Measurements from ENCODE around the gene GABRB1. TPM values are rescaled to one million over a fixed set of nuclear protein-coding genes. Genes with fewer than 3 reads are reported as not detected.

The GABRB1 gene
- total RNA-seq, 4 donors from 2014 or later = 0.13 TPM; not detected in 3

GRCh38 chr4:47060561-47060960, 29.2 kb downstream of the GABRB1 start:
- intact Hi-C loops (cut with DNase I) = no loop called here
- H3K4me3 ChIP-seq = no peak overlapping the region
- TF ChIP-seq EP300 (IDR thresholded peaks at IDR 0.05) = no peak
- no peak for TF ChIP-seq POLR2AphosphoS5 (IDR thresholded peaks at IDR 0.05)
- no peak for TF ChIP-seq CTCF (IDR thresholded peaks at IDR 0.05)
- no peak for TF ChIP-seq POLR2A (IDR thresholded peaks at IDR 0.05; ENCODE audit: low read depth)
- no peak for DNase-seq (ENCODE audit: extremely low spot score)
- 56% methylated on average over 4 of the region's 4 CpGs for WGBS
- peaks cover 0 to 5% (median 0%) of the 10 kb centered on the region in 4 donors for H3K4me1 ChIP-seq
- H3K9me3 ChIP-seq = no peaks in the 10 kb centered on the region
- H3K27me3 ChIP-seq = no peaks in the 10 kb centered on the region
- no peak overlapping the region for H3K27ac ChIP-seq (replicated peaks in 1 of 4)
- no peaks in the 10 kb centered on the region for H3K36me3 ChIP-seq

- no peaks in the 10 kb centered on the region for H3K27me3 ChIP-seq
- H3K4me1 ChIP-seq = peaks cover 0 to 5% (median 0%) of the 10 kb centered on the region in 4 donors
- intact Hi-C loops (cut with DNase I) = no loop called here
- no peak for DNase-seq (ENCODE audit: extremely low spot score)
- H3K27ac ChIP-seq (replicated peaks in 1 of 4) = no peak overlapping the region
- H3K36me3 ChIP-seq = no peaks in the 10 kb centered on the region
- H3K9me3 ChIP-seq = no peaks in the 10 kb centered on the region
- H3K4me3 ChIP-seq = no peak overlapping the region
- 54% methylated on average over 3 of the region's 3 CpGs for WGBS
- TF ChIP-seq EP300 (IDR thresholded peaks at IDR 0.05) = no peak
- no peak for TF ChIP-seq CTCF (IDR thresholded peaks at IDR 0.05)
- no peak for TF ChIP-seq POLR2A (IDR thresholded peaks at IDR 0.05; ENCODE audit: low read depth)
- no peak for TF ChIP-seq POLR2AphosphoS5 (IDR thresholded peaks at IDR 0.05)
Measured at GRCh38 chr4:47061435-47061834, 30.1 kb downstream of the GABRB1 start.

GRCh38 chr4:47065051-47065481, 33.7 kb downstream of the GABRB1 start:
- Histone ChIP-seq H3K4me1 (no peaks in the 10 kb centered on the region), H3K4me3 (no peak overlapping the region), H3K9me3 (no peaks in the 10 kb centered on the region), H3K36me3 (no peaks in the 10 kb centered on the region), H3K27ac (replicated peaks in 1 of 4) (no peak overlapping the region), H3K27me3 (no peaks in the 10 kb centered on the region)
- TF ChIP-seq POLR2A (IDR thresholded peaks at IDR 0.05; ENCODE audit: low read depth) = no peak
- 55% methylated on average over 2 of the region's 2 CpGs for WGBS
- DNase-seq (ENCODE audit: extremely low spot score) = no peak
- intact Hi-C loops (cut with DNase I) = no loop called here

- DNase-seq (ENCODE audit: extremely low spot score) = no peak
- H3K9me3 ChIP-seq = no peaks in the 10 kb centered on the region
- no peak overlapping the region for H3K4me3 ChIP-seq
- intact Hi-C loops (cut with DNase I) = no loop called here
- no peaks in the 10 kb centered on the region for H3K27me3 ChIP-seq
- no peak overlapping the region for H3K27ac ChIP-seq (replicated peaks in 1 of 4)
- H3K4me1 ChIP-seq = no peaks in the 10 kb centered on the region
- TF ChIP-seq CTCF (IDR thresholded peaks at IDR 0.05) (no peak), POLR2A (IDR thresholded peaks at IDR 0.05; ENCODE audit: low read depth) (no peak), POLR2AphosphoS5 (IDR thresholded peaks at IDR 0.05) (no peak), EP300 (IDR thresholded peaks at IDR 0.05) (no peak)
- H3K36me3 ChIP-seq = no peaks in the 10 kb centered on the region
- 51% methylated on average over 1 of the region's 1 CpG for WGBS
Measured at GRCh38 chr4:47068986-47069385, 37.6 kb downstream of the GABRB1 start.

GRCh38 chr4:47071901-47072341, 40.6 kb downstream of the GABRB1 start:
- no peaks in the 10 kb centered on the region for H3K36me3 ChIP-seq
- no peaks in the 10 kb centered on the region for H3K27me3 ChIP-seq
- intact Hi-C loops (cut with DNase I) = no loop called here
- no peak overlapping the region for H3K27ac ChIP-seq (replicated peaks in 1 of 4)
- WGBS = 21% methylated on average over 1 of the region's 1 CpG
- no peak for DNase-seq (ENCODE audit: extremely low spot score)
- H3K4me3 ChIP-seq = no peak overlapping the region
- no peaks in the 10 kb centered on the region for H3K9me3 ChIP-seq
- H3K4me1 ChIP-seq = no peaks in the 10 kb centered on the region
- TF ChIP-seq CTCF (IDR thresholded peaks at IDR 0.05) (no peak), POLR2AphosphoS5 (IDR thresholded peaks at IDR 0.05) (no peak), POLR2A (IDR thresholded peaks at IDR 0.05; ENCODE audit: low read depth) (no peak), EP300 (IDR thresholded peaks at IDR 0.05) (no peak)
